HCT116 (cell line): ENCODE results near the gene ACSL3. TPM values are rescaled to one million over a fixed set of nuclear protein-coding genes. Genes with fewer than 3 reads are reported as not detected.

ENCODE experiments used
- ATAC-seq: fragments of 200-7000 bp; cut with Tn5 transposase; 2 replicates; pipeline ENCODE4 v1.9.1; 2020; ENCODE audit warnings: mild to moderate bottlenecking, moderate library complexity
- BruUV-seq: library from RNA; stranded (reverse); fragments of 400-500 nt; replicated peaks from 2 replicates; lab custom pipeline; 2021; lab: Mats Ljungman, UMichigan
- CTCF ChIA-PET: fragments of 300-600 bp; sonication (Branson Sonifier 250); formaldehyde crosslinking; loops from one replicate; lab custom pipeline; 2021; ENCODE audit warnings: antibody characterized with exemption; lab: Charles Lee
- POLR2A ChIA-PET: fragments of 300-600, 350-600 bp; sonication (Branson Sonifier 250); formaldehyde crosslinking; loops from one replicate; lab custom pipeline; 2021; ENCODE audit warnings: antibody characterized with exemption; lab: Charles Lee
- RAD21 ChIA-PET, 2 experiments: fragments of 300-600 bp; sonication (Branson Sonifier 250); formaldehyde crosslinking; loops; one replicate each; lab custom pipeline; 2023; ENCODE audit warnings: low total read pairs in 2 of 2; ENCODE audit not compliant: uncharacterized antibody in 2 of 2, unreplicated experiment in 2 of 2, low non-redundant PET in 1 of 2; lab: Charles Lee
- DNase-seq: peaks from one replicate; pipeline ENCODE4 v3.0.0-alpha.2; 2010; ENCODE audit warnings: low read depth, low spot score
- H2AFZ ChIP-seq: fragments of 200-600 bp; shearing (Covaris generic), sonication (generic); 2 replicates; pipeline ENCODE4 v1.6.1; 2017; ENCODE audit warnings: low read depth, mixed run types, mixed read lengths, antibody characterized with exemption, low read length; ENCODE audit not compliant: poor library complexity, severe bottlenecking
- H3K27ac ChIP-seq: 2 replicates; pipeline ENCODE4 v1.5.1; 2012; ENCODE audit warnings: low read depth, low read length
- H3K27me3 ChIP-seq: fragments of 200-600 bp; sonication (generic); 2 replicates; pipeline ENCODE4 v1.6.1; 2016; ENCODE audit warnings: mixed run types, low read length, mixed read lengths; ENCODE audit not compliant: insufficient read depth
- H3K36me3 ChIP-seq, 2 experiments: fragments of 200-500 bp in 1 of 2; fragments of 200-600 bp in 1 of 2; sonication (Bioruptor generic) in 1 of 2; sonication (generic) in 1 of 2; 2 replicates each; pipeline versions ENCODE4 v1.5.1 to v1.6.1; 2014 to 2016; ENCODE audit warnings: low read length in 2 of 2, inconsistent platforms in 1 of 2, mixed read lengths in 1 of 2, mixed run types in 1 of 2; ENCODE audit not compliant: insufficient read depth in 2 of 2, control insufficient read depth in 1 of 2
- H3K4me1 ChIP-seq, 2 experiments: fragments of 200-600 bp in 1 of 2; sonication (generic) in 1 of 2; 2 replicates each; pipeline versions ENCODE4 v1.5.1 to v1.6.1; 2012 to 2017; ENCODE audit warnings: low read length in 2 of 2, inconsistent platforms in 1 of 2, mild to moderate bottlenecking in 1 of 2, mixed read lengths in 1 of 2, mixed run types in 1 of 2, moderate library complexity in 1 of 2; ENCODE audit not compliant: insufficient read depth in 2 of 2, control insufficient read depth in 1 of 2
- H3K4me2 ChIP-seq: fragments of 200-600 bp; sonication (generic); 2 replicates; pipeline ENCODE4 v1.6.1; 2017; ENCODE audit warnings: mixed run types, low read length, mixed read lengths
- H3K4me3 ChIP-seq, 2 experiments: fragments of 200-600 bp in 1 of 2; sonication (generic) in 1 of 2; replicated peaks in 1 of 2; 2 replicates each; pipeline ENCODE4 v1.5.1; 2011 to 2016; ENCODE audit warnings: low read length in 2 of 2, control low read depth in 1 of 2, low read depth in 1 of 2, mild to moderate bottlenecking in 1 of 2, mixed read lengths in 1 of 2, mixed run types in 1 of 2
- H3K79me2 ChIP-seq: fragments of 200-600 bp; sonication (generic); 2 replicates; pipeline ENCODE4 v1.6.1; 2017; ENCODE audit warnings: mild to moderate bottlenecking, mixed run types, low read length, moderate library complexity, mixed read lengths; ENCODE audit not compliant: insufficient read depth
- H3K9ac ChIP-seq: fragments of 200-600 bp; sonication (generic); 2 replicates; pipeline ENCODE4 v1.6.1; 2016; ENCODE audit warnings: low read length, mixed read lengths
- H3K9me2 ChIP-seq: fragments of 200-600 bp; sonication (generic), shearing (Covaris generic); 2 replicates; pipeline ENCODE4 v1.6.1; 2017; ENCODE audit warnings: mixed run types, mild to moderate bottlenecking, moderate library complexity; ENCODE audit not compliant: insufficient read depth
- H3K9me3 ChIP-seq, 2 experiments: fragments of 200-500 bp in 1 of 2; fragments of 200-600 bp in 1 of 2; sonication (Bioruptor generic) in 1 of 2; sonication (generic) in 1 of 2; 2 replicates each; pipeline ENCODE4 v1.6.1; 2014 to 2017; ENCODE audit warnings: low read length in 2 of 2, mixed read lengths in 2 of 2, inconsistent platforms in 1 of 2, low read depth in 1 of 2, mild to moderate bottlenecking in 1 of 2, mixed run types in 1 of 2, moderate library complexity in 1 of 2; ENCODE audit not compliant: control insufficient read depth in 1 of 2, insufficient read depth in 1 of 2
- H4K20me1 ChIP-seq: fragments of 200-600 bp; sonication (generic), shearing (Covaris generic); 2 replicates; pipeline ENCODE4 v1.6.1; 2017; ENCODE audit warnings: mixed run types, mild to moderate bottlenecking, moderate library complexity; ENCODE audit not compliant: insufficient read depth
- EGR1 ChIP-seq: IDR thresholded peaks from 2 replicates; pipeline ENCODE4 v1.6.1; 2012; ENCODE audit warnings: low read depth
- TCF7L2 ChIP-seq: IDR thresholded peaks from 2 replicates; pipeline ENCODE4 v1.7.0; 2011; ENCODE audit warnings: borderline replicate concordance, inconsistent platforms; ENCODE audit not compliant: insufficient read depth, insufficient read length; ENCODE audit errors: extremely low read depth
- ZBTB33 ChIP-seq: IDR thresholded peaks from 2 replicates; pipeline ENCODE4 v1.6.1; 2011; ENCODE audit warnings: mild to moderate bottlenecking, low read length, moderate library complexity; ENCODE audit not compliant: insufficient replicate concordance; ENCODE audit errors: extremely low read depth
- ZNF274 ChIP-seq: fragments of 200-500 bp; sonication (Bioruptor generic); IDR thresholded peaks from 2 replicates; pipeline ENCODE4 v1.6.1; 2014; ENCODE audit warnings: mild to moderate bottlenecking, low read depth, low read length, inconsistent platforms
- intact Hi-C: fragments of 100-400 bp; cut with micrococcal nuclease; formaldehyde crosslinking; loops from 2 replicates; pipeline ENCODE4 v1.10.0; 2022
- total RNA-seq: library from RNA; stranded (reverse); gene quantifications from one replicate; pipeline ENCODE4 v1.2.1, GENCODE V29; 2021; ENCODE audit not compliant: unreplicated experiment
- TF ChIP-seq, protein P1 (sequence below): IDR thresholded peaks from 2 replicates; pipeline ENCODE4 v1.6.1; 2012

Gene ACSL3
- total RNA-seq, 1 experiment from 2014 or later = 142 TPM

GRCh38 chr2:222949690-222950323 lies 89.0 kb downstream of the ACSL3 start:
- no peak overlapping the region for H3K9ac ChIP-seq
- CTCF ChIA-PET = interaction anchor here (1.0 kb wide), 1 partner anchor 10 kb away, joined by 3 read pairs; no protein-coding TSS in a partner anchor

More at GRCh38 chr2:222949690-222950323, 89.0 kb downstream of the ACSL3 start:
- DNase-seq (no peak), ATAC-seq (no peak)
- Histone ChIP-seq H3K36me3 (no peaks in the 10 kb centered on the region), H3K9me3 (no peaks in the 10 kb centered on the region), H2AFZ (no peak overlapping the region), H4K20me1 (no peaks in the 10 kb centered on the region), H3K27me3 (no peaks in the 10 kb centered on the region), H3K79me2 (no peaks in the 10 kb centered on the region), H3K4me2 (no peak overlapping the region), H3K4me1 (no peaks in the 10 kb centered on the region), H3K9me2 (no peaks in the 10 kb centered on the region), H3K27ac (no peak overlapping the region), H3K4me3 (no peak overlapping the region)
- no TSS peak for BruUV-seq
- ChIA-PET RAD21 (no interaction called here), POLR2A (no interaction called here)
- TF ChIP-seq ZNF274 = no peak
- TF ChIP-seq, protein P1, sequence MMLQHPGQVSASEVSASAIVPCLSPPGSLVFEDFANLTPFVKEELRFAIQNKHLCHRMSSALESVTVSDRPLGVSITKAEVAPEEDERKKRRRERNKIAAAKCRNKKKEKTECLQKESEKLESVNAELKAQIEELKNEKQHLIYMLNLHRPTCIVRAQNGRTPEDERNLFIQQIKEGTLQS = no peak
- TF ChIP-seq ZBTB33 = no peak
- TF ChIP-seq TCF7L2 = no peak
- TF ChIP-seq EGR1 = no peak
- intact Hi-C loops = no loop called here
